HFF-Myc (cell line): ENCODE results near the gene DNAJB5.

ENCODE experiments used
- DNase-seq: peaks from one replicate; pipeline ENCODE4 v3.0.0-alpha.2; 2011; ENCODE audit warnings: low read depth; ENCODE audit errors: extremely low read depth
- H3K4me3 ChIP-seq: replicated peaks from 2 replicates; pipeline ENCODE4 v1.5.1; 2011; ENCODE audit warnings: low read depth, mild to moderate bottlenecking, control low read depth, low read length
- TF ChIP-seq, protein P1 (sequence below): IDR thresholded peaks from 2 replicates; pipeline ENCODE4 v1.5.1; 2012; ENCODE audit warnings: mild to moderate bottlenecking, low read depth, low read length, control low read depth; ENCODE audit errors: missing control alignments

DNAJB5 gene

DNA sequence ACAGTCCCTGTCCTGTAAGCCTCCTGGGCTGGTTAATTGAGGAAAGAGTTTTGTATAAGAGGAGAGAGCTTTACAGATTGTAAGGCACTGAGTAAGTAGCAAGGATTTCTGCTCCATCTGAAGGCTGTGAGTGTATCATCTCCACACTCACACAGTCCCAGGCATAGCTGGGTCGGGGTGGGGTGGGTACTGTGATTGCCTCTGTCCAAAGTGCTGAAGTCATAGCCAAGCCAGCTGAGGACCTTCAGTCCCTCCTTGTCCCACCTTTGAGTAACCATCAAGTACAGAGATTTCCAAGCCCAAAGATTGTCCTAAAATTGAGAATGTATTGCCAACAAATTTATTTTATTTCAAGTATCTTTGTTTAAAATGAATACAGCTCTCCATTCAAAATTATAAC is 5.5 kb upstream of the DNAJB5 start:
- TF ChIP-seq, protein P1, sequence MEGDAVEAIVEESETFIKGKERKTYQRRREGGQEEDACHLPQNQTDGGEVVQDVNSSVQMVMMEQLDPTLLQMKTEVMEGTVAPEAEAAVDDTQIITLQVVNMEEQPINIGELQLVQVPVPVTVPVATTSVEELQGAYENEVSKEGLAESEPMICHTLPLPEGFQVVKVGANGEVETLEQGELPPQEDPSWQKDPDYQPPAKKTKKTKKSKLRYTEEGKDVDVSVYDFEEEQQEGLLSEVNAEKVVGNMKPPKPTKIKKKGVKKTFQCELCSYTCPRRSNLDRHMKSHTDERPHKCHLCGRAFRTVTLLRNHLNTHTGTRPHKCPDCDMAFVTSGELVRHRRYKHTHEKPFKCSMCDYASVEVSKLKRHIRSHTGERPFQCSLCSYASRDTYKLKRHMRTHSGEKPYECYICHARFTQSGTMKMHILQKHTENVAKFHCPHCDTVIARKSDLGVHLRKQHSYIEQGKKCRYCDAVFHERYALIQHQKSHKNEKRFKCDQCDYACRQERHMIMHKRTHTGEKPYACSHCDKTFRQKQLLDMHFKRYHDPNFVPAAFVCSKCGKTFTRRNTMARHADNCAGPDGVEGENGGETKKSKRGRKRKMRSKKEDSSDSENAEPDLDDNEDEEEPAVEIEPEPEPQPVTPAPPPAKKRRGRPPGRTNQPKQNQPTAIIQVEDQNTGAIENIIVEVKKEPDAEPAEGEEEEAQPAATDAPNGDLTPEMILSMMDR: no peak
- H3K4me3 ChIP-seq: no peak overlapping the region
- DNase-seq: no peak

- DNase-seq: peak; percentile 50
- no peak overlapping the region for H3K4me3 ChIP-seq
- TF ChIP-seq, protein P1: peak; percentile 87
These were observed 4.1 kb upstream of the DNAJB5 start for GRCh38 chr9:34985311-34985899.

- no peak for DNase-seq
- no peak overlapping the region for H3K4me3 ChIP-seq
- TF ChIP-seq, protein P1: no peak
These were observed 3.0 kb upstream of the DNAJB5 start for GRCh38 chr9:34986540-34987047.

GRCh38 chr9:34987160-34987901 is 2.2 kb upstream of the DNAJB5 start:
- TF ChIP-seq, protein P1: no peak
- no peak for DNase-seq
- no peak overlapping the region for H3K4me3 ChIP-seq

DNA sequence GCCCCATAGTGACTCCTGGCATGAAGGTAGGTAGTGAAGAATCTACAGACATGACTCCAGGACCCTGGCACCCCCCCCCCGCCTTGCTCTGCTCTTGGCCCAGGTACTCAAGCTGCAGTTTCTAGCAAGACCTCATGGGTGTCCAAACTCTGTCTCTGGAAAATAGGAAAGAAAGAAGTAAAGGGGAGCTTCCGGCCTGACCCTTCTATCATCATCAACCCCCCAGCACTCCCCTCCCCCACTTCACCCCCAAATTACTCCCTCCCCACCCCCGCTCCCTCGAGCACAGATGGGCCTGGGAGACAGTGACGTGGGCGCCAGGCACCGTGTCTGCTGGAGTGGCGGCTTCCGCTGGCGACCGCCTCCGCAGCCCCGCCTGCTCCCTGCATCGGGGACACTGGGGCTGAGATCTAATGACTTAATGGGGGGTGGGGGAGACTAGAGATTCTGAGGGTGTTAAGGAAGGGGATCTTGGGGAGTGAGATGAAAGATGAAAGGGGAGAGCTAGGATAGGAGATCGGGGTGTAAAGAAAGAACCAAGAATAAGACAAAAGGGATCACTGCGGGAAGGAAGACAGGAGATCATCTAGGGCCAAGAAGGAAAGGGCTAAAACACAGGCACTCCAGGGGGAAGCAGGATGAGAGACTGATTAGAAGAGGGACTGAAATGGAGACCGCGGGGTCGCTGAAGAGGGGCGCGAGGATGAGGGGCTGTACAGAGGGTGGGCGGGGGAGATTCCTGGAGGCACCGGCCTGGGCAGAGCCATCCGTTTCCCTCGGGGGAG is 1.1 kb upstream of the DNAJB5 start:
- peak overlapping the region; percentile 60 for H3K4me3 ChIP-seq
- TF ChIP-seq, protein P1: no peak
- no peak for DNase-seq

DNA sequence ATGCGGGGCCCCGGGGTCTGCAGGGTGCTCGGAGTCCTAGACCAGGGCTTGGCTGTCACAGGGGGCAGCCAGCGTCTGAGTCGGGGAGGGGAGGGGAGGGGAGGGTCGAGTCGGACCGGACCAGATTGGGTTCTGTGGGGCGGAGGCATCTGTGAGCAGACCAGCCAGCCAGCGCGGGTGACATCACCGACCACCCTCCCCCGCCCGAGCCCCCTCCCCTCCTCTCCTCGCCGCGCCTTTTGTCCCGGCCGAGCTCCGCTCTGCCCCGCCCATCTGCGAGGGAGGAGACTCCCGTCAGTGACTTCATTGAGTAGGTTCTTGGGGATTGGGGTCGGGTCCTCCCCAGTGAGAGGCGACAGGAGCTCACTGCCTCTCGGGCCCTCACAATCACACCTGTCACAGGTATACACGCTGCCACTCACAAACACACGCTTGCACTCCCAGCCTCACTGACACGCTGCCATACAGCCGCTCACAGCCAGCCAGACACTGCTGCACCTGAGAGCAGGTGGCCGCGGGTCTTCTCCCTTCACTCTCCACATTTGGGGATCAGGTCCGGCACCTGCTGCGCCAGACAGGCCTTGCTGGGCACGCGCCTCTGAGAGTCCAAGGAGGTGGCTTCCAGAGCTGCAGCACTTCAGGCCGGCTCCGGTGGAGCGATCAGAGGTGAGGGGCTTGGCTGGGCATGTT is 546 bp downstream of the DNAJB5 start:
- H3K4me3 ChIP-seq: peak overlapping the region; percentile 60
- no peak for DNase-seq
- TF ChIP-seq, protein P1: no peak
